ENCODE results near the gene SLC23A2.
"Not testable (repeated sequence)": the region's sequence is repeated elsewhere in the genome, so short reads cannot be mapped to it uniquely, and the experiment has no call there.

The SLC23A2 gene

DNA sequence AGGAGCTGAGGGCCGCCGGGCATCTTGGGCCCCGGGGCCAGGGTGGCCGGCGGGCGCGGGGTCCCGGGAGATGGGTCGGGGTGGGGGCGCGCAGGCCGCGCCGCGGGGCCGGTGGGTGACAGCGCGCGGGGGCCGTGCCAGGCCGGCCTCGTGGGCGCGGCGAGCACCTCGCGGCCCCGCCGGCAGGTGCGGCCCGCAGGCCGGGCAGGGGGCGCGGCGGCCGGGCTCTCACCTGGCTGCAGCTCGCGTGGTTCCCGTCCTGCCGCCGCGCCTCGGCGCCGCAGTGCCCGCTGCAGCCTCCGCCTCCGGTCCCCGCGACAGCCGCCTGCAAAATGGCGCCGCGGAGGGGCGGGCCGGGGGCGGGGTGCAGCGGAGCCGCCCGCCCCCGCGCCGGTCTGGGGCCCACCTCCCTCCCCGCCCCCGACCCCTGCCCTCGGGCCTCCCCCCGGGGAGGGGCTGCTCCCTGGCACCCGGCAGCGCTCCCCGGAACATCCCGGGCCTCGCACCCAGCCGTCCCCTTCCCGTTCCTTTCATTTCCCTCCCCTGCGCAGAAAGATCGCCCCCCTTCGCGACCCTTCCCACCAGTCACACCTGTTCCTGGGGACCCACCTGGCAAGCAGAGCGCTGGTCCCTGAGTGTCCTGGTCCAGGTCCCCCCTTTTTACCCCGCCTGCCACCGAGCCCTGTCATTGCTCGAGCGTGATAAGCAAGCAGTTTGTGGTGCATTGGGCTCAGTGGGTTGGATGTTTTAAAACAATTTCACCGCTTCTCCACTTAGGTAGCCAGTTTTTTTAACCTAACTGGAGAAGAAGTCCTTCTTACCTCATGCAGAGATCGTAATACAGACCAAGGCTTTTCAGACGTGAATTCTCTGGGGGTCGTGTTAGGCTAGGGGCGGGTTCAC, at the start of gene SLC23A2:
Gene SLC23A2, minus strand, starts transcription at position 337 of the 903 bp plus-strand sequence. CDS start 68,948 bp downstream, outside the sequence.
- DNase-seq, result no peak

DNA sequence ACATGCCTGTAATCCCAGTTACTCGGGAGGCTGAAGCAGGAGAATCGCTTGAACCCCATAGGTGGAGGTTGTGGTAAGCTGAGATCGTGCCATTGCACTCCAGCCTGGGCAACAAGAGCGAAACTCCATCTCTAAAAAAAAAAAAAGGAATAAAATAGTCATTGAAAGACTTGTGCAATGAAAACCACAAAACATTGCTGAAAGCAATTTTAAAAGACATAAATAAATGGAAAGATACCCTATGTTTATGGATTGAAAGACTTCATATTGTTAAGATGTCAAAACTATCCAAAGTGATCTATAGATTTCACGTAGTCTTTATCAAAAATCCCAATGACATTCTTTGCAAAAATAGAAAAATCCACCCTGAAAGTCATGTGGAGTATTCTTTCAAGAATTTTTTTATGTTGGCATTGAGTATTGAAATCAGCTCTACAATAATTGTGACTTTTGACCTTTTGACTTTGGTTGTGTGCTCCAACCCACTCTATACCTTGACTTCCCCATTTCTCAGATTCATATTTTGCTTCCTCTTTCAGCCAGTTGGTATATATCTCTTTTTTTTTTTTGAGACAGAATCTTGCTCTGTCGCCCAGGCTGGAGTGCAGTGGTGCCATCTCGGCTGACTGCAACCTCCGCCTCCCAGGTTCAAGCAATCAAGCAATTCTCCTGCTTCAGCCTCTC, 45.5 kb upstream of the SLC23A2 start:
- DNase-seq, result no peak

DNA sequence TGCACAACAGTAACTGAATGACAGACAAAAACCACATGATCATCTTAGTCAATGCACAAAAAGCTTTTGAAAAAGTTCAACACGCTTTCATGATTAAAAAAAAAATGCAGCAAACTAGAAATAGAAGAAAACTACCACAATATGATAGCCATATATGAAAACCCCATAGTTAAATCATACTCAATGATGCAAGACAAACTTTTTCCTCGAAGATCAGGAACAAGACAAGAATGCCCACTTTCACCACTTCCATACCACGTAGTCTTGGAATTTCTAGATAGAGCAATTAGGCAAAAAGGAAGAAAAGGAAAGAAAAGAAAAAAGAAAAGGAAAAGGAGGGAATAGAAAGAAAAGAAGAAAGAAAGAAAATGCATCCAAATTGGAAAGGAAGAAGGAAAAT, 44.6 kb upstream of the SLC23A2 start:
- DNase-seq, result no peak

DNA sequence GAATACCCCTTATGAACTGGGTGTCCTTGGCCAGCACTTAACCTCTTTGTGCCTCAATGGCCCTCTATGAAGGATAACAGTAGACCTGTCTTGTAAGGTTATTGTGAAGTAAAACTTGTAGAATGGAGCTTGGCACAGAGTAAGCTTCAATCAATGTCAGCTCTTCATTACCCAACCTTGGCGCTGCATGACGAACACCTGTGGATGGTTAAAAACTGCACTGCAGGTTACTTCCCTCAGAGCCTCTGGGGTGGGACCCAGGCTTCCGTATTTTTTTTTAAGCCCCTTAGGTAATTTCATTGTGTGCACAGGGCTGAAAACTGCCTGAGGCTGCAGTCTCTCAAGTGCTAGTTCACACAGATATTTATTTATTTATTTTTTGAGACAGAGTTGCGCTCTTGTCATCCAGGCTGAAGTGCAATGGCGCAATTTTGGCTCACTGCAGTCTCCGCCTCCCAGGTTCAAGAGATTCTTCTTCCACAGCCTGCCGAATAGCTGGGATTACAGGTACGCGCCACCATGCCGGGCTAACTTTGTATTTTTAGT, 42.8 kb upstream of the SLC23A2 start:
- DNase-seq, result no peak

DNA sequence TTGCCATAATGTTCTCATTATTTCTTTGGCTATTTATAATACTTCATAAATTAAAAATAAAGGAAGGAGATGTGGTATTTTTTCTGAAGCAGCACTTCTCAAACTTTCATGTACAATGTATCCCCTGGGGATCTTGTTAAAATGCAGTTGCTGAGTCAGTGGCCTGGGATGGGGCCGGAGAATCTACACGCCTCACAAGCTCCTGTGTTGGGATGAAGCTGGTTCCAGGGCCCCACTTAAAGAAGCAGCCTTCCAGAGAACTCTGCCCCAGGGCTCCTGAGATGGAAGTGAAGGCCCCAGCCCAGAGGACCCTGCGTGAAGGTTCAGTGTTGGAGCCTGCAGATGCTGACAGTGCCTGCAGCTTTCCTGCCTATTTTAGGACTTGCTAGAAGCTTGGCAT, 40.1 kb upstream of the SLC23A2 start:
- DNase-seq, result no peak

DNA sequence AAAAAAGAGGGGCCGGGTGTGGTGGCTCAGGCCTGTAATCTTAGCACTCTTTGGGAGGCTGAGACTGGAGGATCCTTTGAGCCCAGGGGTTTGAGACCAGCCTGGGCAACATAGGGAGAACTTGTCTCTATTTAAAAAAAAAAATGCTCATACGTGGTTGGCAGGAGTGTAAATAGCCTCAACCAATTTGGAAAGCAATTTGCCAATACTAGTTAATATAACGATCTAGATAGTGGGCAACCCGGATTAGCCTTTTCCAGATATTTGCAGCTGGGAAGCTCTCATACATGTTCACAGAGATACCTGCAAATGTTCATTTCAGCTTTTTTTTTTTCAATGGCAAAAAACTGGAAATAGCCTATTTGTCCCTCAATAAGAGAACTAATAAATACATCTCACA, 39.0 kb upstream of the SLC23A2 start:
- no peak for DNase-seq

DNA sequence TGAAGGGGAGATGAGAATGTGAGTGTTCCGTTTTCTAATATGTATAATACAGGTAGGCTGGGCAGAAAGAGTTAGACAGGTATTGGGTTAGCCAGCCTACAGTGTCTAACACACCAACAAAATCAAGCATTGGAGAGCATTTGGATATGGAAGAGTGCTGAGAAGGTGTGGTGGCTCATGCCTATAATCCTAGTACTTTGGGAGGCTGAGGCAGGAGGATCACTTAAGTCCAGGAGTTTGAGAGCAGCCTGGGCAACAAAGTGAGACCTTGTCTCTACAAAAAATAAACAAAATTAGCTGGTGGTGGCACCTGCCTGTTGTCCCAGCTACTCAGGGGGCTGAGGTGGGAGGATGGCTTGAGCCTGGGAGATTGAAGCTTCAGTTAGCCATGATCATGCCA, 38.6 kb upstream of the SLC23A2 start:
- no peak for DNase-seq

DNA sequence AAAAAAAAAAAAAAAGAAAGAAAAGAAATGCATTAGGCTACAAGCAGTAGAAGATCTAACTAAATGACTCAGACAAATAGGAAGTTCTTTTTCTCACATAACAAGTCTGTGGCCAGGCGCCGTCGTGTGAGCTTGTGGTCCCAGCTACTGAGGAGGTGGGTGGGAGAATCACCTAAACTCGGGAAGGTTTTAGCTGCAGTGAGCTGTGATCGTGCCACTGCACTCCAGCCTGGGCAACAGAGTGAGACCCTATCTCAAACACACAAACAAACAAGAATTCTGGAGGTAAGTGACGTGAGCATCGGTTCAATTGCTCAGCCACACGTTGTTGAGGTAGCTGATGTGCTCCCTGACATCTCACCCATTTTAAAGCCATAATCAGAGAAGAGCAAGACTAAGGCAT, 37.9 kb upstream of the SLC23A2 start:
- no peak for DNase-seq

DNA sequence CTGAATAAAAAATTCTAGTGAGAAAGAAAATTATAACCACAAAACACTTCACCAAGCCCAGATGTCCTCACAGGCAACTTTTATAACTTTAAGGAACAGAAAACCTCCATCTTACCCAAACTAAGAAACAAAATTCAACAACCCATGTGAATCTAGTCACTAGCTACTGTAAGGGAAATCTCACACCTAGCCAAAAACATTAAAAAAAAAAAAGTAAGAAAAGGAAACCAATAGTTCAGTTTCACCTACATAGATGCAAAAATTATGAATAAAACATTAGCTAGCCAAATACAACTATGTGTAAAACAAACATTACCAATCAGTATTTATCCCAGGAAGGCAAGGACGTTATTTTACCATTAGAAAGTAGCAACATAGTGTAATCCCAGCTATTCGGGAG, 35.5 kb upstream of the SLC23A2 start:
- no peak for DNase-seq

DNA sequence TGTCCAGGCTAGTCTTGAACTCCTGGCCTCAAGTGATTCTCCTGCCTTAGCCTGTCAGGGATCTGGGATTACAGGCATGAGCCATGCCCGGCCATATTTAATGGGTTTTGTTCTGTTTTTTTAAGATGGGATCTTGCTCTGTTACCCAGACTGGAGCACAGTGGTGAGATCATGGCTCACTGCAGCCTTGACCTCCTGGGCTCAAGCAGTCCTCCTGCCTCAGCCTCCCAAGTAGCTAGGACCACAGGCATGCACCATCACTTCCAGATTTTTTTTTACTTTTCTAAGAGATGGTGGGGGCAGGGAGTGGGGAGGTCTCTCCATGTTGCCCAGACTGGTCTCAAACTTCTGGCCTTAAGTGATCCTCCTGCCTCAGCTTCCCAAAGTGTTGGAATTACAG, 34.2 kb upstream of the SLC23A2 start:
- DNase-seq, result not testable (repeated sequence)

DNA sequence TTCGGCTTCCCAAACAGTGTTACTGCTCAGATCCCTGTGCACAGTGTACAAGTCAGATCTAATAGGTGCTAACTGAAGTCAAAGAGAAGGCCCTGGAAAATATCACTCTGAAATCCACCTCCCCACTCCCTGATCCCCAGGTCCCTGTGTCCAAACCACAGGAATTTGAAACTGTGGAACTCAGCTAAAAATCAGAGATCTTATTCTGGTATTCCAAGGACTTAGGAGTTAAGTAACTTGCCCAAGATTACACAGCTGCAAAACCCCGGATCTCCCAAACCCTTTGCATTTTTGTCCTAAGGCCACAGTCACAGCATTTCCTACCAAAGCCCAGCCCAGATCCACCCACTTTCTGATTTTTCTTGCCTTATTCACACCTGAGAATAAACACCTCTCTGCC, 32.3 kb upstream of the SLC23A2 start:
- no peak for DNase-seq

DNA sequence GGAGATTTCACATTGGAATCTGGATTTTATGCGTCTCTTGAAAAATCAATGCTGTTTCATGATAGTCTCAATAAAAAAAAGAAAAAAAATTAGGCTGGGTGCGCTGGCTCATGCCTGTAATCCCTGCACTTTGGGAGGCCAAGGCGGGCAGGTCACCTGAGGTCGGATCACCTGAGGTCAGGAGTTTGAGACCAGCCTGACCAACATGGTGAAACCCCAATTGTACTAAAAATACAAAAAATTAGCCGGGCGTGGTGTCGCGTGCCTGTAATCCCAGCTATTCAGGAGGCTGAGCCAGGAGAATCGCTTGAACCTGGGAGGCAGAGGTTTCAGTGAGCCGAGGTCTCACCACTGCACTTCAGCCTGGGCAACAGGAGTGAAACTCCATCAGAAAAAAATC, 30.4 kb upstream of the SLC23A2 start:
- not testable (repeated sequence) for DNase-seq

DNA sequence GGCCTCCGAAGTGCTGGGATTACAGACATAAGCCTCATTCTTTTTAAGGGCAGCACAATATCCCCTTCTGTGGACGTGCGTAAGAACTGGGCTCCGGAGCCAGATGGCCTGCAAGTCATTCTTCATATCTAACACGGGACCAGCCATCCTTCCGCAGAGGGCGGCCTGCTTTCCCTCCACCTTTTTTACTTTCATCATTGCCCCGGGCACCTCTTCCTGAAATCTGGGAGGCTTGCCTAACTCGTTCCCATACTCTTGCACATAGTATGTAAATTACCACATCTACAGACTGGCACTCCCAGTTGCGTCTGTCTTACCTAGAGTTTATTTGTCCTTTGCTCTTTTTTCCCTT, 29.9 kb upstream of the SLC23A2 start:
- no peak for DNase-seq

DNA sequence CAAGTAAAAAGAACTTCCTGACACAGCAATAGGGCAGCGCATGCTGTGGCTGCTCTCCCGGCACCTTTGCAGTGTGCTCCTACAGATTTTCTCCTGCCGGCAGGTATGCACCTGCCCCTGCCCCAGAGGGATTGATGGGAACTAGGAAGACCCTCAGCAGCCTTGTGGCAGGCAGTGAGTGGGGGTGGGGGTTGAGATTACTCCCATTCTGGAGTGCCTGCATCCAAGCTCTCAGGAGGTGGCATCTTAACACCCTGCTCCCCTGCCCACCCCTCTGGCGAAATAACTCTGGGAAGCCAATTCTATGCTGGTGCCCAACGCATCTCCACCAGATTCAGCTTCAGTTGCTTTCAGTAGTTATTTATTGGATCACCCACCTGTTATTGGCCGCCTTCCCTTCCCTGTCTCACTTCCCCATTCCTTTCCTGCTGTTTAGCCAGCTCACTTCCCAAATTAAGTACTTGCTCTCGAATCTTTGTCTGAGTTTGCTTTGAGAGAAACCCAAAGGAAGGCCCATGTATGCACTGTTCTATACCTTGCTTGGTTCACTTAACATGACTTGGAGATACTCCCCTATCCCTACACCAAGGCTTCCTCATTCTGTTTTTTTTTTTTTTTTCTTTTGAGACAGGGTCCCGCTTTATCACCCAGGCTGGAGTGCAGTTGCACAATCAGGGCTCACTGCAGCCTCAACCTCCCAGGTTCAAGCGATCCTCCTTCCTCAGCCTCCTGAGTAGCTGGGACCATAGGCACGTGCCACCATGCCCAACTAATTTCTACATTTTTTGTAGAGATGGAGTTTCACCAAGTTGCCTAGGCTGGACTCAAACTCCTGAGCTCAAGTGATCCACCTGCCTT, 29.3 kb upstream of the SLC23A2 start:
- no peak for DNase-seq

DNA sequence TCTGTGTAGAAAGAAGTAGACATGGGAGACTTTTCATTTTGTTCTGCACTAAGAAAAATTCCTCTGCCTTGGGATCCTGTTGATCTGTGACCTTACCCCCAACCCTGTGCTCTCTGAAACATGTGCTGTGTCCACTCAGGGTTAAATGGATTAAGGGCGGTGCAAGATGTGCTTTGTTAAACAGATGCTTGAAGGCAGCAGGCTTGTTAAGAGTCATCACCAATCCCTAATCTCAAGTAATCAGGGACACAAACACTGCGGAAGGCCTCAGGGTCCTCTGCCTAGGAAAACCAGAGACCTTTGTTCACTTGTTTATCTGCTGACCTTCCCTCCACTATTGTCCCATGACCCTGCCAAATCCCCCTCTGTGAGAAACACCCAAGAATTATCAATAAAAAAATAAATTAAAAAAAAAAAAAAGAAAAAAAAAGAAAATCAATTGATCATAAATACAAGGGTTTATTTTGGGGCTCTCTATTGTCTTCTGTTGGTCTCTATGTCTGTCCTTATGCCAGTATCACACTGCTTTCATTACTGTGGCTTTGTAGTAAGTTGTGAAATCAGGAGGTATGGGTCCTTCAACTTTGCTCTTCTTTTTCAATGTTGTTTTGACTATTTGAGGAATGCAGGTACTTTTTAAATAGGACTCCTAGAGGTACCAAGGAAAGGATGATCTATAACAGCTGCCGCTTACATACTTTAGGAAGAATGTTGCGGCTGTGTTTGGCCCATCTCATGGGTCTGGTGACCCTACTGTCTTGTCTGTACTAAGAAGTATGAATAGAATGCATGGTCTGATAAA, 27.1 kb upstream of the SLC23A2 start:
- not testable (repeated sequence) for DNase-seq

DNA sequence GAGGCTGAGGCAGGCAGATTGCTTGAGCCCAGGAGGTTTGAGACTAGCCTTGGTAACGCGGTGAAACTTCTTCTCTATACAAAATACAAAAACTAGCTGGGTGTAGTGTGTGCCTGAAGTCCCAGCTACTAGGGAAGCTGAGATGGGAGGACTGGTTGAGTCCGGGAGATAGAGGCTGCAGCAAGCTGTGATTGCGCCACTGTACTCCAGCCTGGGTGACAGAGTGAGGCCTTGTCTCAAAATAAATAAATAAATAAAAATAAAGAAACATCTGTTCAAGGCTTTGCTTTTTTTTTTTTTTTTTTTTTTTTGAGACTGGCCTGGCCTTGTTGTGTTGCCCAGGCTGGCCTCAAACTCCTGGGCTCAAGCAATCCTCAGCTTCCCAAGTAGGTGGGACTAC, 23.7 kb upstream of the SLC23A2 start:
- no peak for DNase-seq

DNA sequence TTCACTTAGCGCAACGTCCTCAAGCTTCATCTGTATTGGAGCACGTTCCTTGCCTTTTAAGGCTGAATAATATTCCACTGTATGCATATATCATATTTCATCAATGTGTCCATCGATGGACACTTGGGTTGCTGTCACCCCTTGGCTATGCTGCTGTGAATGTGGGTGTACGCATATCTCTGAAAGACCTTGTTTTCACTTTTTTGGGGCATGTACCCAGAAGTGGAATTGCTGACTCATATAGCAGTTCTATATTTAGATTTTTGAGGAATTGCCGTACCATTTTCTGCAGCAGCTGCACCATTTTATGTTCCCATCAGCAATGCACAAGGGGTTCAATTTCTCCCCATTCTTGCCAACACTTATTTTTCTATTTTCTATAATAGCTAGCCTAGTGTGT, 22.8 kb upstream of the SLC23A2 start:
- no peak for DNase-seq

DNA sequence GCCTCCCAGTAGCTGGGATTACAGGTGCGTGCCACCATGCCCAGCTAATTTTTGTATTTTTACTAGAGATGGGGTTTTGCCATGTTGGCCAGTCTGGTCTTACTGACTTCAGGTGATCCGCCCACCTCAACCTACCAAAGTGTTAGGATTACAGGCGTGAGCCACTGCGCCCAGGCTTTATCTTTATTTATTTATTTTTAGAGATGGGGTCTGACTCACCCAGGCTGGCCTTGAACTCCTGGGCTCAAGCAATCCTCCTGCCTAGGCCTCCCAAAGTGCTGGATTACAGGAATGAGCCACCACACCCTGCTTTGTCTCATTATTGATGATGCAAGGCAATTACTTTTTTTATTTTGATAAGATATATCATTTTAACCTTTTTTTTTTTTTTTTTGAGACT, 21.9 kb upstream of the SLC23A2 start:
- not testable (repeated sequence) for DNase-seq

DNA sequence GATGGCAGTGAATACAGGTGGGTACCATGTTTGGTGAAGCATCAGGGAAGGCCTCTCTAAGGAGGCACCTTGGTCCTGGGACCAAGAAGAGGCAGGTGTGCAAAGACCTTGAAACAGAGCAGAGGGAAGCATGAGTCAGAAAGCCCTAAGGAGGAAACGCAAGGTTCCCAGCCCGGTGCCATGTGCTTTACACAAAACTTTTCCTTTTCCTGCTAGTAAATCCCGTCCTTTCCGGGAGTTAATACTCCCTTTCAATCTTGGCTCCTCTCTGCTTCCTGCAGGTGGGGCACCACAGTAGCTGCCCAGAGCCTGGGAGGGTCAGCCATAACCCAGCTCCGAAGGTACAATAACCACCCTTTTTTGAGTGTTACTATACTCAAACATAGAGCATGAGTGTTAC, 19.4 kb upstream of the SLC23A2 start:
- DNase-seq, result no peak

DNA sequence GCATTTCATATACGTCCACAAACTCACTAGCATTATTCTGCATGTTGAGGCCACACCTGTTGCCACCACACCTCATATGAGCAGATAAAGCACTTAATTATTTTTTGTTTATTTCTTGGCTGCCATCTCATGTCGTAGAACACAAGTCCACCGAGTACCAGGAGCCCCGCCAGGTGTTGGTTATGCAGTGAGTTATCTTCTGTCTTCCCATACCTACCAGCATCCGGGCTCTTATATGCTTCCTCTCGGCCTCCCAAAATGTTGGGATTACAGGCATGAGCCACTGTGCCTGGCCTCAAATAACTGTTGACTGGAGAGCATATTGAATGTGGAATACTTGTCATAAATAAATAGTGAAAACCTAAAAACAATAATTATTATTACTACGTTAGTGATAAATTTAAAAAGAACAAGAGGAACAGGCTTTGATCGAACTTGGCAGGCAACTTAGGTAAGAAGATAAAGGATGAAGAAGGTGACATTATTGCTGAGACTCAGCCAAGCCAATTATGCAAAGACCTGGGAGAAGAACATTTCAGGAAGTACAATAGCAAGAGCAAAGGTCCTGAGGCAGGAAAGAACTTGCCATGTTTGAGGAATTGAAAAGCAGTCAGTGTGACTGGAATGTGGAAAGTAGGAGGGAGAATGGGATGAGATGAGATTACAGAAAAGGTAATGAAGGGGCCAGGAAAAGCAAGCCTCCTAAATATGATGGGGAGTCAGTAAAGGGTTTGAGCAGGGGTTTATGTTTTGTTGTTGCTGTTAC, 12.6 kb upstream of the SLC23A2 start:
- DNase-seq, result no peak

DNA sequence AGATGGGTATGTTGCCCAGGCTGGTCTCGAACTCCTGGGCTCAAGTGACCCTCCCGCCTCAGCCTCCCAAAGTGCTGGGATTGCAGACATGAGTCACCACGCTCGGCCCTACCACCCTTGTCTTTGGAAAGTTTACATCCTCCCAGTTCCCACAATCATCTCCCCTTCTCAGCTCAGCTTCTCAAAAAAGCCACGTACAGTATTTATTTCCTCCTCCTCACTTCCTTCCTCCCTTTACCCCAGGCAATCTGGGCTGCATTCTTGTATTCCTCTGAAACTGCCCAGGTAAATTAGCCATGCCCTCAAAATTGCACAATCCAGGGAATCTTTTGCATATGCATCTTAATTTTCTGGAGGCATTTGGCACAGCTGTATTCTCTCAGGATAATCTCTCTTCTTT, 7.4 kb upstream of the SLC23A2 start:
- no peak for DNase-seq

DNA sequence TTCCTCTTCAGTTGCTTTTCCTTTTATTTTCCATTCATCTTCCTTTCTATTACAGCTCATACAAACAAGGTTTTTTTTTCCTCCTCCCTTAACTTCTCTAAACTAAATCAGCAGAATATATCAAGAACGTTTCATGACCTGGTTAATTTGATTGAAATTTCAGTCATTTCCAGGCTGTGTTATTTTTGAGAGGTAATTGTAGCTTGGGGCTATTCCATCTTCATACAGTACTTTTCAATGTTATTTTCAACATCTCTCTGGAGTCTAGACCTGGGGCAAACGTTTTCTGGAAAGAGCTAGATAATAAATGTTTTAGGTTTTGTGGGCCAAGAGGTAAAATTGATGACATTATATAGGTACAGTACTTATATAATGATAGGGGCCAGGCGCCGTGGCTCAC, 4.0 kb upstream of the SLC23A2 start:
- no peak for DNase-seq

Measured in kidney glomerular epithelial cell (primary cell).